Type B pancreatic cell (in vitro differentiated cells): ENCODE measurements around the gene IGFBP4. TPM values are rescaled to one million over a fixed set of nuclear protein-coding genes. Genes with fewer than 3 reads are reported as not detected.

Experiments
- DNase-seq: peaks from one replicate; pipeline ENCODE4 v3.0.0; 2021; ENCODE audit warnings: mixed read lengths; ENCODE audit not compliant: unreplicated experiment; ENCODE audit errors: extremely low spot score
- H3K27ac Mint-ChIP-seq: 2 replicates; pipeline ENCODE4 v1.8.0; 2021; ENCODE audit warnings: mild to moderate bottlenecking, mixed read lengths
- H3K27me3 Mint-ChIP-seq: 2 replicates; pipeline ENCODE4 v1.8.0; 2021; ENCODE audit warnings: mixed read lengths
- H3K36me3 Mint-ChIP-seq: 2 replicates; pipeline ENCODE4 v1.8.0; 2021; ENCODE audit warnings: mixed read lengths
- H3K4me1 Mint-ChIP-seq: one replicate; pipeline ENCODE4 v1.8.0; 2021; ENCODE audit warnings: mixed read lengths; ENCODE audit not compliant: unreplicated experiment
- H3K4me3 Mint-ChIP-seq: 2 replicates; pipeline ENCODE4 v1.8.0; 2021; ENCODE audit warnings: mild to moderate bottlenecking, mixed read lengths
- H3K9me3 Mint-ChIP-seq: 2 replicates; pipeline ENCODE4 v1.8.0; 2021; ENCODE audit warnings: mixed read lengths
- CTCF ChIP-seq: fragments of 200-600 bp; sonication (generic); conservative IDR thresholded peaks from 2 replicates; pipeline ENCODE4 v1.5.0; 2021; ENCODE audit warnings: antibody characterized with exemption, mild to moderate bottlenecking
- total RNA-seq: library from RNA; stranded (reverse); gene quantifications from 2 replicates; pipeline ENCODE4 v1.2.1, GENCODE V29; 2021; ENCODE audit warnings: low replicate concordance

IGFBP4 gene
- total RNA-seq, 1 donor from 2014 or later = 78.2 TPM

- peak; percentile 53 for DNase-seq
- Mint-ChIP-seq H3K27ac (no peak overlapping the region), H3K9me3 (no peaks in the 10 kb centered on the region), H3K36me3 (no peaks in the 10 kb centered on the region), H3K4me1 (peaks cover 6% of the 10 kb centered on the region), H3K4me3 (no peak overlapping the region), H3K27me3 (no peaks in the 10 kb centered on the region)
- TF ChIP-seq CTCF = no peak
These were observed 17.5 kb upstream of the IGFBP4 start for GRCh38 chr17:40425741-40426140.

- H3K9me3 Mint-ChIP-seq = no peaks in the 10 kb centered on the region
- peaks cover 6% of the 10 kb centered on the region for H3K4me1 Mint-ChIP-seq
- H3K36me3 Mint-ChIP-seq = no peaks in the 10 kb centered on the region
- peak; percentile 44 for DNase-seq
- no peak overlapping the region for H3K4me3 Mint-ChIP-seq
- no peak overlapping the region for H3K27ac Mint-ChIP-seq
- no peaks in the 10 kb centered on the region for H3K27me3 Mint-ChIP-seq
- no peak for TF ChIP-seq CTCF
These were observed 16.2 kb upstream of the IGFBP4 start for GRCh38 chr17:40427002-40427491.

- DNase-seq = peak; percentile 50
- no peaks in the 10 kb centered on the region for H3K9me3 Mint-ChIP-seq
- no peak overlapping the region for H3K27ac Mint-ChIP-seq
- H3K4me3 Mint-ChIP-seq = no peak overlapping the region
- H3K27me3 Mint-ChIP-seq = no peaks in the 10 kb centered on the region
- H3K36me3 Mint-ChIP-seq = no peaks in the 10 kb centered on the region
- no peaks in the 10 kb centered on the region for H3K4me1 Mint-ChIP-seq
- TF ChIP-seq CTCF = no peak
These were observed 12.7 kb upstream of the IGFBP4 start for GRCh38 chr17:40430272-40431230.

- Mint-ChIP-seq H3K4me3 (no peak overlapping the region), H3K27me3 (peaks cover 3% of the 10 kb centered on the region), H3K4me1 (no peaks in the 10 kb centered on the region), H3K9me3 (no peaks in the 10 kb centered on the region), H3K36me3 (no peaks in the 10 kb centered on the region), H3K27ac (no peak overlapping the region)
- no peak for TF ChIP-seq CTCF
- peak; percentile 32 for DNase-seq
These were observed 12.0 kb upstream of the IGFBP4 start for GRCh38 chr17:40431231-40431602.

- no peaks in the 10 kb centered on the region for H3K9me3 Mint-ChIP-seq
These were observed 10.3 kb upstream of the IGFBP4 start for GRCh38 chr17:40432864-40433528.

More at GRCh38 chr17:40432864-40433528, 10.3 kb upstream of the IGFBP4 start:
- H3K4me1 Mint-ChIP-seq = peaks cover 3% of the 10 kb centered on the region
- H3K36me3 Mint-ChIP-seq = no peaks in the 10 kb centered on the region
- H3K4me3 Mint-ChIP-seq = no peak overlapping the region
- no peak overlapping the region for H3K27ac Mint-ChIP-seq
- H3K27me3 Mint-ChIP-seq = peaks cover 4% of the 10 kb centered on the region
- no peak for TF ChIP-seq CTCF
- DNase-seq = no peak
